GM21723 (cell line): ENCODE results near the gene DUSP22.

ENCODE experiments used
- ATAC-seq: cut with Tn5 transposase; IDR thresholded peaks from one replicate; pipeline ENCODE4 v1.9.1; 2021; ENCODE audit warnings: mild to moderate bottlenecking, moderate library complexity; ENCODE audit not compliant: unreplicated experiment

Gene DUSP22

DNA sequence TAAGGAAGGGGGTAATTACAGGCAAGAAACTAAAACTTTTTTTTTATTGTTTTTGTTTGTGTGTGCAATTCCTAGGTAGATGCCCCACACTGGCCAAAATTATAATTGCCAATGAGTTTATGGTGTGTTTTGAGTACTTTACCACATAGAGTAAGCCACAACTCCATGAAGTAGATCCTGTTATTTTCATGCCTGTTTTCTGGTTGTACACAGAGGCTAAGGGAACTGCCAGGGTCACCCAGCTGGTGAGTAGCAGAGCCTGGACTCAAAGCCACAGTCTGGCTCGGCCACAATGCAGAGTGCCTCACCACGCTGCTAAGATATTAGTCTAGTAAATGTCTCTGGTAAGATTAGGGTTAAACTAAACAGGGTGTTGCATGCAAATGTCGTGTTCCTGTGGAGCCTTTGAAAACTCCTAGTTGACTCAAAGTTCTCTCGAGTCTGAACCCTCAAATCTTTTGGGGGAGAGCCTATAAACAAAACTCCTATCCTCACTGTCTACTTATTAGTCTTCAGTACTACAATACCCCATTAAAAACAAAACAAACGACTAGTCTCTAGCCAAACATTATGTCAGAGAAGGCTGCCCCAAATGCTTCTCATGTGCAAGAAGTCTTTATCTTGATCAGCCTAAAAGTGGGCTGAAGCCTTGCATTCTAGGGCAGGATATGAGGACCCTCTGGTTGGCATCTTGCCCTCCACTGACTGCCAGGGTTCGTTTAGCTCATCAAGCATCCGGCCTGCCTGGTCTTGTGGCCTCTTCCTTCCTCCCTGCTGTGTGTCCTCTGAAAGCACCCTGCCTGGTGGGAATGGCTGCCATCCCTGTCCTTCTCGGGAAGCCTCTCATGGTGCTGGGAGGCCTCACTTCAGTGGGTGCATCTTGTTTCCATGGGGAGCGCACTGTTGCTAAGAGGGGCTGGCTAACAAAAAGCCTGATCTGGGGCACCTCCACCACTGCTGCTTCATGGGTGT, 4.2 kb downstream of the DUSP22 start:
- ATAC-seq = peak; percentile 22

GRCh38 chr6:297571-298232, 5.4 kb downstream of the DUSP22 start:
- no peak for ATAC-seq

DNA sequence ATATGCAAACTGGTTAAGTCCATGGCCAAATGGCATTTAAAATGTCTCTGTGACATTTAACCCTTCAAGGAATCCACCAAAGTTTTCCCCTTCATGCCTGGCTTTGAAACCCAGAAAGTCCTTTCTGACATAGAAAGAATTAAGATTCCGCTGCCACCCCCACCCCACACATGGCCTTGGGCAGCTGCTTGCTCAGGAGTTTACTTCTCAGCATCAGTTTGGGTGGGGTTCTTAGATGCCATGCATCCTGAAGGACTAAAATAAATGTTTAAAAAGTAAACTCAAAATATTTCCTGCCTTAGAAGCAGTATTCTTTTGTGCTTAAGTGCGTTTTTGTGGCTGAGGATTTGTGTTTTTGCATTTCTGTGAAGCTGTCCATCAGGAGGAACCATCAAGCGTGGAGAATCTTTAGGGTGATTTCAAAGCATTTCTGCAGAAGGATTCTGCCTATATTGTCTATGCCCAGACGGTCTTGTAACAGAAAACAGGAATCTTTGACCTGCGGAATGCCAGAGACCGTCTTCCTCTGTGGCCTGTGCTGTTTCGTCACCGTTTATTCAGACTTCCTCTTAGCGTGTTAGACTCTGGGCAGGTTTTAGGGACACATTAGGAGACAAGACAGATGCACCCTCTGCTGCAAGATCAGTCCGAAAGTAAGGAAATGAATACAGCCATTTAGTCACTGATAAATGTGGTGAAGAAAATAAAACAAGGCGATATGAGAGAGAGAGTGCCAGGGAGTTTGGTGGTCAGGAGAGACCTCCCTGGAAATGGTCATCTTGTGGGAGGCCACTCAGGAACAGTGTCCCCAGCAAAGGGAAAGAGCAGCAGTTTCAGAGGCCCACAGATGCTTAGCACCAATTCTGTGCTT, 6.2 kb downstream of the DUSP22 start:
- peak; percentile 29 for ATAC-seq

- no peak for ATAC-seq
These were observed 7.1 kb downstream of the DUSP22 start for GRCh38 chr6:299104-299980.

- no peak for ATAC-seq
These were observed 7.7 kb downstream of the DUSP22 start for GRCh38 chr6:300026-300425.

- ATAC-seq = no peak
These were observed 8.4 kb downstream of the DUSP22 start for GRCh38 chr6:300494-301198.

DNA sequence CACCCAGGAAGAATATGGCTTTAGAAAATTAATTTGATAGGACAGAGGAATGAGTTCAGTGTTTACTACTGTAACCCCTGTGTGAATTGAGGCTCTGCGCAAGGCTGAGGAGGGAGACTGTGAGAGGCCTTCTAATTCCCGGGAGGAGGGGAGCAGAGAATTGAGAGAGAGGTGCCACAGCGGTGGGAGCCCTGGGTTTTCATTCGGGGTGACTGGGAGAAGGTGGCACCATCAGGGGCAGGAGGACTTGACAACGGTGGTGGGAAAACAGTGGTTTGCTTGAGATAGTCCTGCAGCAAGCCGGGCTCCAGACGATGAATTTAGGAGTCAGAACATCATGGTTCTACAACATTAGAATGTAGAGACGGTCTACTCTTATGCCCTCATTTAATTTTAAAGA, 9.2 kb downstream of the DUSP22 start:
- no peak for ATAC-seq

DNA sequence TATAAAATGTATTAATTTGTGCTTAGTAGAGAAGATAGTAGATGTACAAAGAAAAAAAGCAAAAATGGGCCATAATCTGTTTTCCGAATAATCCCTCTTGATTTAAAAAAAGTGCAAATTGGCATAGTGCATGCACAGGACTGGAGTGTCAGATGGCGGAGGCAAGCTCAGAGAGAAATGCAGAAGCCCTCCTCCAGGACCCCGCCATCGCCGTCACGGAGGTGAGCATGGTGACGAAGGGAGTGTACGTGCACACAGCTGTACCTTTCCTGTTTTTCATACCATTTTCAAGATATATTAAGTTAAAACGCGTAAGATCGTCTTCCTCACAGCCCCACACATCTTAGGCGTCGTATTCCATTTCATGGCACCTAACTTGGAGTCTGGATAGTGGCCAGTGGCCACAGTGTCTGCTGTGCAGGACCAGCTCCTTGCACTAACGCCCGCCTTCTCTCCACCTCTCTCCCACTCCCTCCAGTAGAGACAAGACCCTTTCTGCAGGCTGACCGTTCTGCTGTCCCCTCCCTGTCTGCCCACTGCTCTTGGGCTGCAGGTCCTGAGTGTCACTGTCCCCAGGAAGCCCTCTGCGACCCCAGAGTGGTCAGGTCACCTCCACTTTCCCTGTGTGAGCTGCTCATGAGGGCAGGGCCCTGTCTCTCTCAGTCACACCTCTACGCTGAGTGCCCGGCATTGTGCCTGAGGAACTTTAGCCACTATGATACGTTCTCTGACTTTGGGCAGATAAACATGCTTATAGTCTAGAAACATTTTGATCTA, 9.8 kb downstream of the DUSP22 start:
- no peak for ATAC-seq

- ATAC-seq = no peak
These were observed 10.5 kb downstream of the DUSP22 start for GRCh38 chr6:302760-303159.

GRCh38 chr6:303263-303662, 11.0 kb downstream of the DUSP22 start:
- no peak for ATAC-seq

DNA sequence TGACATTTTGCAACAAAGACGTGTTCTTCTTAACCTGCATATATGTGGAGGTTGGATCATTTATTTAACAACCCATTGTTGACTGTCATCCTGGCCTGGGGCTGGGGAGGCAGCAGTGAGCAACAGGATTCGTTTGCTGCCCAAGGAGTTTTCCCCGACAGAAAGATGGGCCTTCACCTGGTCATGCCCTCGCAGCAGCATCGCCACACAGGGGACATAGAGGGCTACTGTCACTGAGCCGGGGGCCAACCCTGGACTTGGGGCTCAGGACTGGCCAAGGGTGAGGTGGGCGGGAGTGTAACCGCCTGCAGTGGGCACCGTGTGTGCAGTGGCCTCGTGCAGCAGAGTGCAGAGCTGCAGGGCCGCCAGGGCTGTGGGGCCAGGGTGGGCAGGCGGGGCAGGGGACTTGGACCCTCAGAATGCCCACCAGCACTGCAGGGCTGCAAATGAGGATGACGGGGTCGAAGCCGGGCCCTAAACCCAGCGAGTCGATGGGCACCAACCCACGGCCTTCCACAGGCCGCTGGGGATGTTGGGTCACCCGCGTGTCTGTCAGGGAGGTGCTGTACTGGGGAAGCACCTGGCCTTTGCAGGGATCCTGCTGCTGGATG, 11.8 kb downstream of the DUSP22 start:
- no peak for ATAC-seq

- no peak for ATAC-seq
These were observed 12.6 kb downstream of the DUSP22 start for GRCh38 chr6:304833-305370.

- ATAC-seq = peak; percentile 86
These were observed 13.3 kb downstream of the DUSP22 start for GRCh38 chr6:305371-306206.

DNA sequence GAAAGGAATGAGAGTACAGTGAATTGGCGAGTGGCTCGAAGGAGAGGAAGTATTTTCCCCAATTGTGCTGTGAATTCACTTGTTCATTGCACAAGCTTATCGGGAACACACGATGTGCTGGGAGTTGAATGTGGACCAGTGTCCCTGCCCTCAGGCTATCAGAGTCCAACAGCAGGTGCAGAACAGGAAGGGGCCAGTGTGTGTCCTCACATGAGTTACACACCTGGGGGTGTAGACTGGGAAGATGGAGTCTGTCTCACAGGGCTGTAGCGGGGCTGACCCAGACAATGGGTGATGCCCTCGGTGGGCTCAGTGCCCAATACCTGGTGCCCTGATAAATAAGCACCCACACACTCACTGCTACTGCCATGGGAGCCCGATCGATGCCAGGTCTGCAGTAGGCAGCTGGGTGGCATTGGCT, 14.4 kb downstream of the DUSP22 start:
- ATAC-seq = no peak

DNA sequence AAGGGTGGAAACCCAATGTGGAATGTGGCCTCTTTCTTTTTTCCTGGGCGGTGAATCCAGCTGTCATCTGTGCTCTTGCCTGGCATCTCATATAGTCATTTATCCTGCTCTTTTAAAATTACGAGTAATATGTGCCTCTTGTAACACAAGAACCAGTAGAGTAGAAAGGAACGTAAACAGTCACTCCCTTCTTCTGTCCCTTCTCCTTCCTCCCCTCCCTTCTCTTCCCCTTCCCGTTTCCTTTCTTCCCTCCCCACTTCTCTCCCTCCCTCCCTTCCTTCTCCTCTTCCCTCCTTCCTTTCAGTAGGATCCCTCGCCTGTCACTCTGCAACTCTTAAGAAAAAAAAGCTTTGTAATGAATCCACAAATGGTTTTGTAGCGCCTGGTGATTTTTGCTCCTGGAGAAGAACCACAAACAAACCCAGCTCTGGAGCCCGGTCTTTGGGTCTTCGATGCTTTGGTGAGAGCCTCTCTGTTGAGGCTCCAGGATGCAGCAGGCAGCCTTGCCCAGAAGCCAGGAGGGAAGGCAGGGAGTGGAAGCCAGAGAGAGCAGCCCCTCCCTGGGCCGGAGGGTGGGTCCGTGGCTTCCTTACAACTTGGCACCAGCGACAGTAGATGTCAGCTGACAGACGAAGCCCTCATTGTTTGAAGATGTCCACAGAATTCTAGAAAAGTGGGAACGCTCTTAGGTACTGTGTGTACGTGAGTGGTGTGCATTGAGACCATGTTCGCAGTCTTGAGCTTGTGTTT, 15.0 kb downstream of the DUSP22 start:
- ATAC-seq = no peak

GRCh38 chr6:307874-308273, 15.6 kb downstream of the DUSP22 start:
- ATAC-seq = no peak

DNA sequence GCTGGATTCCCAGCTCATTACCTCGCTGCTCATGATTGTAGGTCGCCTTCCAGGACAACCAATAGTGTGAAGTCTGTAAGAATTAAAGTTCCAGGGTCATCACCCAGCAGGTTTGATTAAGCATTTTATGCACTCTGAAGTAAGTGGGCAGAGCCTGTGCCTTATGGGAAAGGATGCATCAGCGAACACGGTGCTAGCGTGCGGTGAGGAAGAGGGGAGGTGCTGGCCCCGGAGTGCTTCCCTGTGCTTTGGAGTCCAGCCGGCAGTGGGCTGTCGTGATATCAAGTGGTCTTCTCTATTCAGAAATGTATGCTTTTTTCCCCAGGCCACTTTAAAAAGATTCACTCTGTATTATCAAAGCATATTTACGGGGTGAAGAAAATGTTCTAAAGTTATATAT, 16.0 kb downstream of the DUSP22 start:
- ATAC-seq = no peak
